Skeletal muscle tissue (tissue), 4 donors: ENCODE data around the gene SLTM. TPM values are rescaled to one million over a fixed set of nuclear protein-coding genes. Genes with fewer than 3 reads are reported as not detected.
A peak's percentile ranks its signal among the peaks of the same experiment; 100 is the strongest.
"Not testable (repeated sequence)": the region's sequence is repeated elsewhere in the genome, so short reads cannot be mapped to it uniquely, and the experiment has no call there.

Source experiments
- H3K27ac ChIP-seq: one replicate; pipeline ENCODE4 v1.7.0; 2013; ENCODE audit warnings: mild to moderate bottlenecking, low read depth, low read length, inconsistent platforms
- H3K27me3 ChIP-seq, 3 donors: one replicate each; pipeline ENCODE4 v1.7.0; 2013; ENCODE audit warnings: low read length in 3 of 3; ENCODE audit not compliant: control insufficient read depth in 3 of 3, insufficient read depth in 3 of 3
- H3K36me3 ChIP-seq, 3 donors: one replicate each; pipeline ENCODE4 v1.7.0; 2013; ENCODE audit warnings: low read length in 3 of 3; ENCODE audit not compliant: control insufficient read depth in 3 of 3, insufficient read depth in 3 of 3
- H3K4me1 ChIP-seq, 3 donors: one replicate each; pipeline ENCODE4 v1.7.0; 2013; ENCODE audit warnings: low read length in 3 of 3, mild to moderate bottlenecking in 3 of 3; ENCODE audit not compliant: control insufficient read depth in 3 of 3, insufficient read depth in 3 of 3
- H3K4me3 ChIP-seq, 3 donors: one replicate each; pipeline ENCODE4 v1.7.0; 2013; ENCODE audit warnings: low read length in 3 of 3
- H3K9ac ChIP-seq, 3 donors: one replicate each; pipeline ENCODE4 v1.7.0; 2013; ENCODE audit warnings: low read length in 3 of 3, mild to moderate bottlenecking in 3 of 3, moderate library complexity in 2 of 3, low read depth in 1 of 3
- H3K9me3 ChIP-seq, 3 donors: one replicate each; pipeline ENCODE4 v1.7.0; 2013; ENCODE audit warnings: low read length in 3 of 3; ENCODE audit not compliant: control insufficient read depth in 3 of 3
- total RNA-seq: library from RNA; depleted of rRNA; stranded (reverse); fragments of >200 nt; gene quantifications from one replicate; pipeline ENCODE4 v1.2.3, GENCODE V29; 2014
- donor health status: Osteomylitis.

SLTM gene
- total RNA-seq, 1 donor from 2014 or later: 63.7 TPM

DNA sequence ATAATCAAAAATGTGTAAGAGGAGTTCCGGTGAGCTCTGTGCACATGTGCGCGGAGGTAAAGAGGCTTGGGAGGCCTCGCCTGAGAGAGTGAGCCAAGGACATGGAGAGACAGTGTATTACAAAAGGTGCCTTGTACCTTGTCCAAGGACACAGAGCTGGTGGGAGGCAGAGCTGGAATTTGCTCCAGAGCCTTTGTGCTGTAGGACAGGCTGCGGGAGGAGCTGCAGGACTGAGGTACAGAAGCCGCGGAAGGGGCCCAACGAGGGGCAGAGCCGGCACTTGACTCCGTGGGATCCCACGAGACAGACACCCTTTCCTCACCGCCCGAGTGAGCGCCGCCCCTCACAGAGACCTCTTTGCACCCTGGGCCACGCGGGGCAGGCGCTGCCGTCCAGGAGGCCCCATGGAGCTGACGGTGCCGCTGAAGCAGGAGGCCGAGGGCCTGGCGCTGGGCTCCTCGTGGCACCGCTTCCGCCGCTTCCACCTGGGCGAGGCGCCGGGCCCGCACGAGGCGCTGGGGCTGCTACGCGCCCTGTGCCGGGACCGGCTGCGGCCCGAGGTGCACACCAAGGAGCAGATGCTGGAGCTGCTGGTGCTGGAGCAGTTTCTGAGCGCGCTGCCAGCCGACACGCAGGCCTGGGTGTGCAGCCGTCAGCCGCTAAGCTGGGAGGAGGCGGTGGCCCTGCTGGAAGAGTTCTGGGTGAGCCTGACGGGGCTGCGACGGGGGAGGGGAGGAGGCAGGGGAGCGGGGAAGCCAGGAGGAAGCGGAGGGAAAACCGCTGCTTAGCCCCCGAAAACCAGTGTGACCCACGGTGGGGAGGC is 68.7 kb downstream of the SLTM start:
- Histone ChIP-seq H3K36me3 (no peaks in the 10 kb centered on the region), H3K27me3 (peaks cover 0 to 5% (median 0%) of the 10 kb centered on the region in 3 donors), H3K4me3 (peak overlapping the region; percentile 56 to 66 (median 61)), H3K27ac (no peak overlapping the region), H3K9ac (peak overlapping the region; percentile 14 to 74 (median 54)), H3K4me1 (peaks cover 0 to 8% (median 6%) of the 10 kb centered on the region in 3 donors), H3K9me3 (no peaks in the 10 kb centered on the region)

- peaks cover 0 to 8% (median 6%) of the 10 kb centered on the region in 3 donors for H3K4me1 ChIP-seq
- no peak overlapping the region for H3K4me3 ChIP-seq
- no peak overlapping the region for H3K9ac ChIP-seq
- no peak overlapping the region for H3K27ac ChIP-seq
- H3K36me3 ChIP-seq: no peaks in the 10 kb centered on the region
- H3K27me3 ChIP-seq: peaks cover 0 to 5% (median 0%) of the 10 kb centered on the region in 3 donors
- no peaks in the 10 kb centered on the region for H3K9me3 ChIP-seq
These were observed 71.2 kb downstream of the SLTM start for GRCh38 chr15:58862326-58862725.

DNA sequence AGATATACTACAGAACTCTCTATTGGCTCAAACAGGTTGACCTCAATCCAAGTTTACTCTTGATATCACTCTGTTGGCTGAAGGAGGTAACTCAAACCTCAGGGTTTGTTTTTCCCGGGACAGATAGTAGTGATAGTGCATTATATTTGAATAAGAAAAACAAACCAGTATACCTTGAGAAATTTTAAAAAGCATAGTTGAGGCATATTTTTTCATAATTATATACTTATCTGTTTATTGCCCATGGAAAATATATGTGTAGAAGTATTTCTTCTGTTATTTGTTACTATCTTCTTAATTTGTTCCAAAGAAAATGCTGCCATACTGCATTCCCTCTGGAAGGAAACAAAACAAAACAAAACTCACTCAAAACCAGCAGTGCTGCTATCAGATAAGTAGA is 76.9 kb downstream of the SLTM start:
- not testable (repeated sequence) for H3K27ac ChIP-seq, H3K27me3 ChIP-seq, H3K9ac ChIP-seq, H3K4me1 ChIP-seq, H3K4me3 ChIP-seq, H3K9me3 ChIP-seq
- H3K36me3 ChIP-seq: peaks cover 6 to 11% (median 8%) of the 10 kb centered on the region in 3 donors

DNA sequence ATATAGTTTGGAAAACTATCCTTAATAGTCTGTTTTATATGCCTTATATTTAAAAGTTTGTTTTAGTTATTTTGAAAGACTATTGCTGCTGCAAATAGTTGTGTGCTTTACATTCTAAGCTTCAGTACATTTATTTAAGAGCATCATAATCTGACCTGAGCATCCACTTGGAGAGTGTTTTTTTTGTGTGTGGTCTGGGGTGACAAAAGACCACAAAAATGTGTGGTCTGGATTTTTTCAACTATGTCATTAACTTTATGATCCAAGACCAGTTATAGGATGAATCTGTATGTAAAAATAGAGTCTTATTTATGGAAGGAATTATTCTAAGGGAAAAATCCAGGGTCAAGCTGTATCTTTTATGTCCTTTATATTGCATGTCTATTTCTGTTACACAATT is 77.4 kb downstream of the SLTM start:
- Histone ChIP-seq H3K9ac (no peak overlapping the region), H3K27me3 (no peaks in the 10 kb centered on the region), H3K36me3 (peaks cover 8 to 12% (median 8%) of the 10 kb centered on the region in 3 donors), H3K9me3 (no peaks in the 10 kb centered on the region), H3K4me3 (no peak overlapping the region), H3K4me1 (no peaks in the 10 kb centered on the region), H3K27ac (no peak overlapping the region)

DNA sequence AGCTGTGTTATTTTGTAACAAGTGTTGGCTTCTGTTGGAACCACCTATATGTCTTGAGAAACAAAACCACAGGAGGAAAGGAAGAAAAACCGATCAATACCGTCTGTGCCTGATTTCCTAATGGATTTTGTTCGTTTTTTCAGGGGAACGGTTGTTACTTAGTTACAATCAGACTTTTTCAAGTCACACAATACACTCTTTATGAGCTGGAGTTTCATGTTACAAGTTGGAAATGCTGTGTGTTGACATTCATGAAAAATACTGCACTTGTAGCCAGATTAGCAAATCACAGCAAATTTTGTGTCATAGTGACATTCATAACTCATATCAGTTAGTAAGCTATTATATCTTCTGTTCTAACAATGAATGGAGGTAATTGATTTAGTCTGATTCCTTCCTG is 78.9 kb downstream of the SLTM start:
- Histone ChIP-seq H3K4me3 (no peak overlapping the region), H3K27ac (no peak overlapping the region), H3K4me1 (no peaks in the 10 kb centered on the region), H3K27me3 (no peaks in the 10 kb centered on the region), H3K36me3 (peaks cover 8 to 12% (median 8%) of the 10 kb centered on the region in 3 donors), H3K9ac (no peak overlapping the region), H3K9me3 (no peaks in the 10 kb centered on the region)

GRCh38 chr15:58852347-58852746 is 81.1 kb downstream of the SLTM start:
- Histone ChIP-seq H3K9ac (no peak overlapping the region), H3K36me3 (peaks cover 8 to 14% (median 11%) of the 10 kb centered on the region in 3 donors), H3K4me1 (no peaks in the 10 kb centered on the region)

GRCh38 chr15:58851205-58851604 is 82.3 kb downstream of the SLTM start:
- peaks cover 8 to 14% (median 11%) of the 10 kb centered on the region in 3 donors for H3K36me3 ChIP-seq
- H3K27ac ChIP-seq, H3K4me3 ChIP-seq, H3K27me3 ChIP-seq, H3K9me3 ChIP-seq, H3K9ac ChIP-seq, H3K4me1 ChIP-seq: not testable (repeated sequence)

More at GRCh38 chr15:58852347-58852746, 81.1 kb downstream of the SLTM start:
- Histone ChIP-seq H3K27me3 (no peaks in the 10 kb centered on the region), H3K27ac (no peak overlapping the region), H3K9me3 (no peaks in the 10 kb centered on the region), H3K4me3 (no peak overlapping the region)

- Histone ChIP-seq H3K4me3 (no peak overlapping the region), H3K27ac (no peak overlapping the region), H3K9me3 (no peaks in the 10 kb centered on the region), H3K4me1 (no peaks in the 10 kb centered on the region), H3K36me3 (peaks cover 0 to 5% (median 4%) of the 10 kb centered on the region in 3 donors), H3K9ac (no peak overlapping the region), H3K27me3 (no peaks in the 10 kb centered on the region)
These were observed 90.6 kb downstream of the SLTM start for GRCh38 chr15:58842713-58843396.

DNA sequence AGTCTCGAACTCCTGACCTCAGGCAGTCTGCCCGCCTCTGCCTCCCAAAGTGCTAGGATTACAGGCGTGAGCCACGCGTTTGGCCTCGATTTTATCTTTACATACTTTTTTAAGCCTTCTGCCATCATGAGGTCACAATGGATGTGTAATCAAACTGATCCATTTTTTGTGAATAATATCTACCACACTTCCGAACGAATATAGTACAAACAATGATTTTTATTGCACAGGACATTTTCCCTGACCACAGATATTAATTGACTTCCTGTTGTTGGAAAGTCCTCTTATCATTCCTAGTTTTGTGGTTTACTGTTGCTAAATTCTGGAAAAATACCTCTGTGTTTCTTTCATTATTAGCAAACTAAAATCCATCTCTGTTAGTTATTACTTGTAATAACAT is 93.4 kb downstream of the SLTM start:
- H3K9me3 ChIP-seq: no peaks in the 10 kb centered on the region
- no peak overlapping the region for H3K4me3 ChIP-seq
- H3K4me1 ChIP-seq: no peaks in the 10 kb centered on the region
- H3K27ac ChIP-seq: no peak overlapping the region
- H3K27me3 ChIP-seq: no peaks in the 10 kb centered on the region
- no peak overlapping the region for H3K9ac ChIP-seq
- H3K36me3 ChIP-seq: peaks cover 0 to 4% (median 0%) of the 10 kb centered on the region in 3 donors

DNA sequence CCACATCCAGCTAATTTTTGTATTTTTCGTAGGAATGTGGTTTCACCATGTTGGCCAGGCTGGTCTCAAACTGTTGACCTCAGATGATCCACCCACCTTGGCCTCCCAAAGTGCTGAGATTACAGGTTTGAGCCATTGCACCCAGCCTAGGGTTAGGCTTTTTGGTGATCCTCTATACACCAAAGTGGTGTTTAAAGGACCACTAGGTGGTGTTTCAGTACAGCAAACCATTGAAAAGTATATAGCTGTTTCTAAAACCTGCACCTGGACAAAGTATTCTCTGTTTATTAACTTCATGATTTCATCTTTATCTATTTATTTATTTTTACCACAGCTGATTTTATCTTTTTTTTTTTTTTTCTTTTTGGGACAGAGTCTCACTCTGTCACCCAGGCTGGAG is 94.0 kb downstream of the SLTM start:
- Histone ChIP-seq H3K9ac (no peak overlapping the region), H3K27me3 (no peaks in the 10 kb centered on the region), H3K36me3 (peaks cover 0 to 7% (median 0%) of the 10 kb centered on the region in 3 donors), H3K4me3 (no peak overlapping the region), H3K9me3 (no peaks in the 10 kb centered on the region), H3K27ac (no peak overlapping the region), H3K4me1 (no peaks in the 10 kb centered on the region)
